T-helper 2 cell (primary cell): ENCODE results near the gene KRT33A.
"Not testable (repeated sequence)": the region's sequence is repeated elsewhere in the genome, so short reads cannot be mapped to it uniquely, and the experiment has no call there.

ENCODE experiments used
- DNase-seq, 5 experiments: peaks; one replicate each; pipeline versions ENCODE4 v3.0.0 to v3.0.0-alpha.2; 2012 to 2022

Gene KRT33A

GRCh38 chr17:41360296-41360995 is 9.8 kb upstream of the KRT33A start:
- no peak for DNase-seq

GRCh38 chr17:41354536-41354935 is 3.9 kb upstream of the KRT33A start:
- no peak for DNase-seq

GRCh38 chr17:41352597-41353366 is 2.2 kb upstream of the KRT33A start:
- no peak for DNase-seq

GRCh38 chr17:41351177-41351576 is 549 bp upstream of the KRT33A start:
- DNase-seq, result no peak

- no peak for DNase-seq
These were observed 2.5 kb downstream of the KRT33A start for GRCh38 chr17:41347869-41348760.

- DNase-seq, result not testable (repeated sequence)
These were observed 4.2 kb downstream of the KRT33A start for GRCh38 chr17:41346421-41346820.

- DNase-seq, result no peak
These were observed 4.6 kb downstream of the KRT33A start for GRCh38 chr17:41345992-41346391.

- DNase-seq, result no peak
These were observed 7.6 kb downstream of the KRT33A start for GRCh38 chr17:41343029-41343428.

- DNase-seq, result peak in 3 of 5 experiments; percentile 41 to 93 (median 81)
These were observed 9.4 kb downstream of the KRT33A start for GRCh38 chr17:41340934-41341861.

- DNase-seq, result no peak
These were observed 10.1 kb downstream of the KRT33A start for GRCh38 chr17:41340494-41340893.

- DNase-seq, result no peak
These were observed 11.0 kb downstream of the KRT33A start for GRCh38 chr17:41339571-41340172.

- peak in 2 of 5 experiments; percentile 85 to 87 for DNase-seq
These were observed 11.6 kb downstream of the KRT33A start for GRCh38 chr17:41338961-41339485.

GRCh38 chr17:41335747-41336146 is 14.9 kb downstream of the KRT33A start:
- no peak for DNase-seq

- DNase-seq, result peak in 1 of 5 experiments; percentile 45
These were observed 16.0 kb downstream of the KRT33A start for GRCh38 chr17:41334385-41335305.

- no peak for DNase-seq
These were observed 16.8 kb downstream of the KRT33A start for GRCh38 chr17:41333836-41334235.

- no peak for DNase-seq
These were observed 17.5 kb downstream of the KRT33A start for GRCh38 chr17:41333098-41333497.

GRCh38 chr17:41332239-41332638 is 18.4 kb downstream of the KRT33A start:
- DNase-seq, result no peak

- no peak for DNase-seq
These were observed 19.0 kb downstream of the KRT33A start for GRCh38 chr17:41331606-41332005.

- DNase-seq, result peak in 1 of 5 experiments; percentile 30
These were observed 21.2 kb downstream of the KRT33A start for GRCh38 chr17:41329279-41329948.
